Astrocyte (in vitro differentiated cells and primary cell): ENCODE results near the gene CKMT2.

ENCODE experiments used
- EZH2 ChIP-seq: IDR thresholded peaks from 2 replicates; pipeline ENCODE4 v1.6.1; 2012; ENCODE audit warnings: mild to moderate bottlenecking, low read length, inconsistent platforms; ENCODE audit not compliant: insufficient read depth
- TF ChIP-seq, protein P1 (sequence below): IDR thresholded peaks from 2 replicates; pipeline ENCODE4 v1.5.1; 2011; ENCODE audit warnings: low read depth, mild to moderate bottlenecking, inconsistent platforms, low read length, moderate library complexity; ENCODE audit not compliant: insufficient read depth

DNA sequence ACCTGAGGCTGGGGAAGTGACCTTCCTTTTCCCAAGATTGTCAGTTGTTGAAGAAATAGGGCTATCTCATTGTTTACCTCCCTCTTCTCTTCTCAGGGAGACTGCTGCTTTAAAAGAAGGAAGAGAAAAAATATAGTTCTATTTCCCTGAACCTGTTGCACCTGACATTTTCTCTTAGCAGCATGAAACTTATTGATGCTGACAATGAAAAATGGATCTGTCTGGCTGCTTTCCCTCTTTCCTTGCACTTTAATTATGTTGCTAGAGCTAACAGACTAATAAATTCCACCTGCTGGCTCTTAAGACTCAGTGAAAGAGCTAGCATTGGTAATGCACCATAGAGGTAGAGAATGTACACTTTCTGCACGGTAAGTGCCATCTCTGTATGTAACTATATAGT, 6.2 kb upstream of the CKMT2 start:
- no peak for TF ChIP-seq EZH2
- TF ChIP-seq, protein P1, sequence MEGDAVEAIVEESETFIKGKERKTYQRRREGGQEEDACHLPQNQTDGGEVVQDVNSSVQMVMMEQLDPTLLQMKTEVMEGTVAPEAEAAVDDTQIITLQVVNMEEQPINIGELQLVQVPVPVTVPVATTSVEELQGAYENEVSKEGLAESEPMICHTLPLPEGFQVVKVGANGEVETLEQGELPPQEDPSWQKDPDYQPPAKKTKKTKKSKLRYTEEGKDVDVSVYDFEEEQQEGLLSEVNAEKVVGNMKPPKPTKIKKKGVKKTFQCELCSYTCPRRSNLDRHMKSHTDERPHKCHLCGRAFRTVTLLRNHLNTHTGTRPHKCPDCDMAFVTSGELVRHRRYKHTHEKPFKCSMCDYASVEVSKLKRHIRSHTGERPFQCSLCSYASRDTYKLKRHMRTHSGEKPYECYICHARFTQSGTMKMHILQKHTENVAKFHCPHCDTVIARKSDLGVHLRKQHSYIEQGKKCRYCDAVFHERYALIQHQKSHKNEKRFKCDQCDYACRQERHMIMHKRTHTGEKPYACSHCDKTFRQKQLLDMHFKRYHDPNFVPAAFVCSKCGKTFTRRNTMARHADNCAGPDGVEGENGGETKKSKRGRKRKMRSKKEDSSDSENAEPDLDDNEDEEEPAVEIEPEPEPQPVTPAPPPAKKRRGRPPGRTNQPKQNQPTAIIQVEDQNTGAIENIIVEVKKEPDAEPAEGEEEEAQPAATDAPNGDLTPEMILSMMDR, result no peak
